C4-2B (cell line): ENCODE results near the gene STC2.
"Not testable (repeated sequence)": the region's sequence is repeated elsewhere in the genome, so short reads cannot be mapped to it uniquely, and the experiment has no call there.

ENCODE experiments used
- H3K27ac ChIP-seq: fragments of 450-650 bp; 2 replicates; pipeline ENCODE4 v1.5.1; 2017
- ZFX ChIP-seq: fragments of 450-650 bp; IDR thresholded peaks from 2 replicates; pipeline ENCODE4 v1.6.1; 2017
- TF ChIP-seq, protein P1 (sequence below): fragments of 450-650 bp; conservative IDR thresholded peaks from 2 replicates; pipeline ENCODE4 v1.5.1; 2017; ENCODE audit warnings: mild to moderate bottlenecking

The STC2 gene, protein sequence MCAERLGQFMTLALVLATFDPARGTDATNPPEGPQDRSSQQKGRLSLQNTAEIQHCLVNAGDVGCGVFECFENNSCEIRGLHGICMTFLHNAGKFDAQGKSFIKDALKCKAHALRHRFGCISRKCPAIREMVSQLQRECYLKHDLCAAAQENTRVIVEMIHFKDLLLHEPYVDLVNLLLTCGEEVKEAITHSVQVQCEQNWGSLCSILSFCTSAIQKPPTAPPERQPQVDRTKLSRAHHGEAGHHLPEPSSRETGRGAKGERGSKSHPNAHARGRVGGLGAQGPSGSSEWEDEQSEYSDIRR

DNA sequence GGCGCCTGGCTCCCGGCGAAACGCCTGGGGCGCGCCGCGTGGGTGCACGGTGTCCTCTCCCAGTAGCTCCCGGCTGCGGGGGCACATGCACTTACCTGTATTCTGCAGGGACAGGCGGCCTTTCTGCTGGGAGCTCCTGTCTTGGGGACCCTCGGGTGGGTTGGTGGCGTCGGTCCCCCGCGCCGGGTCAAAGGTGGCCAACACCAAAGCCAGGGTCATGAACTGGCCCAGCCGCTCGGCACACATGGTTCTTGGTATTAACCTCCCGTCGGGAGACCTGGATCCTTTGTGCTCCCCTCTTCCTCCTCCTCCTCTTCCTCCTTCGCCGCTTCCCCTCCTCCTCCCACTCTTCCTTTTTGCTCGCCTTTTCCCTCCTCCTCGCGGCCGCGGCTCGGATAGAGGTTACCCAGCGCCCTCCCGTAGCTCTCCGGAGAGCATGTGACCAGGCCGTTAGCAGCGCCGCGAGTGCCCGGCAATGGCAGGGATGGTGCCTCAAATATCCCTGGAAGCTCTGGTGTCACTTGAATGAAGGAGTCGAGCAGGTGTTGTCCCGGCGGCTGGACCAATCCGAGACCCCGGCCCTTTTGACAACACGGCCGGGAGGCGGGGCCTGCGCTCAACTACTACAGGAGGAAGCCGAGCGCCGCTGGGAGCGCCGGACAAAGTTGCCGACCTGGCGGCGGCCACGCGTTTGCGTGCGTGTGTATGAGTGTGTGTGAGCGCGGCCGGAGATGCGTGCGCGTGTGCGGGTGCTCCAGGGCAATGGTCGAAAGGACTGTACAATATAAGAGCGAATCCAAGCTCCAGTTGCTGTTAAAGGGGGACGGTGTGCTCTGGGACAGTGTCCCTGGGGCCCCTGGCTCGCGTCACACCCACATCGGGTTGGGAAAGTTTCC is at the start of gene STC2:
TSS of gene STC2 (minus strand) at position 467 of the 896 bp plus-strand sequence. CDS start at position 246, 221 bp downstream.
- peak; percentile 26; the same call in 1 of the 2 replicates for TF ChIP-seq ZFX
- TF ChIP-seq, protein P1, sequence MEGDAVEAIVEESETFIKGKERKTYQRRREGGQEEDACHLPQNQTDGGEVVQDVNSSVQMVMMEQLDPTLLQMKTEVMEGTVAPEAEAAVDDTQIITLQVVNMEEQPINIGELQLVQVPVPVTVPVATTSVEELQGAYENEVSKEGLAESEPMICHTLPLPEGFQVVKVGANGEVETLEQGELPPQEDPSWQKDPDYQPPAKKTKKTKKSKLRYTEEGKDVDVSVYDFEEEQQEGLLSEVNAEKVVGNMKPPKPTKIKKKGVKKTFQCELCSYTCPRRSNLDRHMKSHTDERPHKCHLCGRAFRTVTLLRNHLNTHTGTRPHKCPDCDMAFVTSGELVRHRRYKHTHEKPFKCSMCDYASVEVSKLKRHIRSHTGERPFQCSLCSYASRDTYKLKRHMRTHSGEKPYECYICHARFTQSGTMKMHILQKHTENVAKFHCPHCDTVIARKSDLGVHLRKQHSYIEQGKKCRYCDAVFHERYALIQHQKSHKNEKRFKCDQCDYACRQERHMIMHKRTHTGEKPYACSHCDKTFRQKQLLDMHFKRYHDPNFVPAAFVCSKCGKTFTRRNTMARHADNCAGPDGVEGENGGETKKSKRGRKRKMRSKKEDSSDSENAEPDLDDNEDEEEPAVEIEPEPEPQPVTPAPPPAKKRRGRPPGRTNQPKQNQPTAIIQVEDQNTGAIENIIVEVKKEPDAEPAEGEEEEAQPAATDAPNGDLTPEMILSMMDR, result no peak; the same call in 1 of the 2 replicates
- peak within 1 kb of the TSS; percentile 97 for H3K27ac ChIP-seq

DNA sequence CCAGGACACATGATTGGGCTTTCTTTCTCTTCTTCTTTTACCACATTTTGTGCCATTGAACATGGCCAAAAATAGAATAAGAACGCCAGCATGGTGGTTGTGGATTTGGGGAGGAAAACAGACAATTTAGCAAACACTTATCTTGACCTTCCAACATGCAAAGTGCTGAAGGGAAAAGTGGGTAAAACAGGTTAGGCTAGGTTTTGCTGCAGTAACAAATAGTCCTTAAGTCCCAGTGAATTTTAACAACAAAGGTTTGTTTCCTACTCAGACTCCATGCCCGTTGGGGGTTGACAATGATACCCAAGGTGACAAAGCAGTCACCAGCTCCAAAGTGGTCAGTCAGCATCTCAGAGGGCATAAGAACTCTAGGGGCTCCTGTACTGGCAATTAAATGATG is 43.2 kb upstream of the STC2 start:
- H3K27ac ChIP-seq, result no peak overlapping the region
- TF ChIP-seq, protein P1, result no peak
- no peak for TF ChIP-seq ZFX

DNA sequence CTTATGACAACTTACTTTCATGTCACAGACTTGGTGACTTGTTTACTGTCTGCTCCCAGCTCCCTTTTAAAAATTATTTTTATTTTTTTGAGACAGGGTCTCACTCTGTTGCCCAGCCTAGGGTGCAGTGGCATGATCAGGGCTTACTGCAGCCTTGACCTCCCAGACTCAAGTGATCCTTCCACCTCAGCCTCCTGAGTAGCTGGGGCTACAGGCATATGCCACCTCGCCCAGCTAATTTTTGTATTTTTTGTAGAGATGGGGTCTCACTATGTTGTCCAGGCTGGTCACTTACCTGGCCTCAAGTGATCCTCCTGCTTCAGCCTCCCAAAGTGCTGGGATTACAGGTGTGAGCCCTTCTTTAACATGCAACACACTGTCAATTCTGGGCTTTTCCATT is 35.2 kb upstream of the STC2 start:
- not testable (repeated sequence) for H3K27ac ChIP-seq

DNA sequence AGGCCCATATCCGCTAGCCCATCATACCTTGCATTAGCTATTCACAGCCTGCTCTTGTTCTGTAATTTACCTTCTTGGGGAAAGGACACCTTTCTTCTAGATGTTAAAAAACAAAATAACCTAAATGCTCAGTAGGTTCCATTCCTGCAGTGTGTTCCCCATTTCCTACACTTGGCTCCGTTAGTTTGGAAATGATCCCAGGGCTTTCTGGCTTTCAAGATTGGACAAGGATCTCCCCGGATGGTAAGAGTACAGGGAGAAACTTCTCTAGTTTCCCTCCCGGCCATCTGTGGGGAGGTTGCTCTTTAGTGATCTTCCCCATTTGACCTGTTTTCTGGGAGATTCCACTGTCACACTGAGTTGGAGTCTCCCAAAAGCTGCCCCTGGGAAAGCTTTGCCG is 27.3 kb upstream of the STC2 start:
- no peak overlapping the region for H3K27ac ChIP-seq
- no peak for TF ChIP-seq ZFX

DNA sequence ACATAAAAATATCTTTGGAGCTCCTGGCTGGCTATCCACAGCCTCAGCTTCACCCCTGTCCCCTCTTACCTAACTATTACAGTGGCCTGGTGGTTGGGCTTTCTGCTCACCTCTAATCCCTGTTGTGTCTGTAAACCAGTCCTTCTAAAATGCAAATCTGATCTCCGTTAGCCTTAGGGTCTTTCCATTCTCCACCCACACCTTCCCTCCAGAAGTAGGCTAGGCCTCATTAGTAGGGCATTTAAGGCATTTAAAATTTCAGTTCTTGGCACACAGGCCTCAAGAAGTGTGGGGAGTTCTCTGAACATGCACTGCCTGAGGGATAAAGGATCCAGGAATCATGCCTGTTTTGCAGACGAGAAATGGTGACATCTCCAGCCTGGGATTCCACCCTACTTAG is 26.4 kb upstream of the STC2 start:
- H3K27ac ChIP-seq, result no peak overlapping the region
- TF ChIP-seq ZFX, result no peak
- TF ChIP-seq, protein P1, result no peak

DNA sequence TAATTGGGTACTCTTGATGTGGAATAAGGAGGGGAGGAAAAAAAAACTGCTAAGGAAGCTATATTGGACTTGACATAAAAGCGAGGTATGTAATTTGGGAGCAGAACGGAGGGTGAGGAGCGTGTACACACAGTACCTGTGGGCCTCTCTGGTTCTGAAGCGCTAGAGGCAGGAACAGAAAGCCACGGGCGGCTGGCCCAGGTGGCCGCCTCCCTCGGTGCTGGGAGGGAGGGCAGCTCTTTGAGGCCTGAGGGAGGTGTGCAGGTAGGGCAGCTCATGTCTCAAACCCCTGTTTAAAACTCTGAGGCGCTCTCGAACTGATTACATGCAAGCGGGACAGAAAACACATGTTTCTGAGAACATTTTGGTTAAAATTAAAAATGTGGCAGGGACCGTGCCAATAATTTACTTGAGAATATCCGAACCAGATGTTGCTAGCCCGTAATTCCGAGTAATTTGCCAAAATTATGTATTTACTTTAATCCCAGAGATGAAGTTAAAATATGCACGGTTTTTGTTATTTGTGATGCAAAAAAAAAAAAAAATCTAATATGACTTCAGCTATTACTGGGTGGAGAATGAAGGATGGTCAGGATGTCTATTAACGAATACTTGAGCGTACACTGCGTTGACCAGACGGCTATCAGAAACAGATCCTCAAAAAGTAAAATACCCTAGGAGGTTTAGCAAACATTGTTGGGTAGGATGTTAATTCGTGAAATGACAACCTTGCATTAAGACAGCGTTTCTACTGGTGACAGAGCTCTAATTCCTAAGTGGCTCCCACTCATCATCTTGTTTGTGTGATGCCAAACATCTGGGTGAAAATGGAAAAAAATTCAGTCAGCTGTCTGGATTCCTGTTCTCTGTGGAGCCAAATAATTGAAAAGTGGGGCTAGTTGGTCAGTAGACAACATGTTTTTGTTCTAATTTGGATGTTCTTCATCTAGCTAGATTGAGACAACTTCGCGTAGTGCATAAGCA is 24.4 kb upstream of the STC2 start:
- TF ChIP-seq, protein P1, result no peak
- TF ChIP-seq ZFX, result no peak
- no peak overlapping the region for H3K27ac ChIP-seq

DNA sequence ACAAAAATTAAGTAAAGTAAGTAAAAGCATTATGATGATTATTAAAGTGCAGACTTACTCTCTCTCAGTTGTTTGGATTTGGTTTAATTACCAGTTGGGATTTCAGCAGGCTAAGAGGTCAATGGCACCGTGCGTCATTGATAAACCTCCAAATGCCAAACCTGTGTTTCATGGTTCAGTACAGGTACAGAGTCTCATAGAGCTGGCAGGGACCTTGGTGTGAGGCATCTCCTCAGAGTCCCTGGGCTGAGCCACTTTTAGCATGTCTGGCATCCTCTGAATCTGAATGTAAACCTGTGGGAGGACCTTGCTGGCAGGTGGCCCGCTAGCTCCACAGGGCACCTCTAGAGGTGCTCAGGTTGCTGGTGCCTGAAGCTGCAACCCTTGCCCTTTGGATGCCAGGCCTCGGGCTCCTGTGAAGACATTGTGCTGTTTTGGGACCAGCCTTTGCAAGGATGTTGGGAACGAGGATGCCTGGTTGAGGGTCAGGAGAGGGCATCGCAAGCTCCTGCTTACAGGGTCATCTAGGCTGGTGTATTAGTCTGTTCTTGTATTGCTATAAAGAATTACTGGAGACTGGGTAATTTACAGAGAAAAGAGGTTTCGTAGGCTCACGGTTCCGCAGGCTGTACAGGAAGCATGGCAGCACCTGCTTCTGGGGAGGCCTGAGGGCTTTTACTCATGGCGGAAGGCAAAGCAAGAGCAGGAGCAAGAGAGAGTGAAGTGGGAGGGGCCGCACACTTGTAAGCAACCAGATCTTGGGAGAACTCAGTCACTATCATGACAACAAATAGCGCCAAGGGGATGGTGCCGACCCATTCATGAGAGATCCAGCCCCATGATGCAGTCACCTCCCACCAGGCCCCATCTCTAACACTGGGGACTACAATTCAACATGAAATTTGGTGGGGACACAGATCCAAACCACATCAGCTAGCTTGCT is 14.9 kb upstream of the STC2 start:
- no peak overlapping the region for H3K27ac ChIP-seq
- TF ChIP-seq, protein P1, result no peak
- no peak for TF ChIP-seq ZFX
